ENCODE data around the gene BCAT1.

GRCh38 chr12:24970177-24970576 is 21.3 kb upstream of the BCAT1 start:
- TF ChIP-seq CTCF (IDR thresholded peaks at IDR 0.05) (no peak), EP300 (IDR thresholded peaks at IDR 0.05) (no peak)
